HG03521 (cell line): Measurements from ENCODE around the gene COL4A2.

Experiments used
- ATAC-seq: cut with Tn5 transposase; IDR thresholded peaks from one replicate; pipeline ENCODE4 v1.9.1; 2021; ENCODE audit warnings: mild to moderate bottlenecking, moderate library complexity; ENCODE audit not compliant: unreplicated experiment

COL4A2 gene

GRCh38 chr13:110272227-110272626 lies 34.9 kb upstream of the COL4A2 start:
- no peak for ATAC-seq

- no peak for ATAC-seq
Measured at GRCh38 chr13:110272651-110273050, 34.4 kb upstream of the COL4A2 start.

- no peak for ATAC-seq
Measured at GRCh38 chr13:110273254-110273653, 33.8 kb upstream of the COL4A2 start.

GRCh38 chr13:110274687-110275086 lies 32.4 kb upstream of the COL4A2 start:
- no peak for ATAC-seq

GRCh38 chr13:110275931-110276552 lies 31.0 kb upstream of the COL4A2 start:
- ATAC-seq, result no peak

GRCh38 chr13:110276553-110276950 lies 30.5 kb upstream of the COL4A2 start:
- no peak for ATAC-seq

GRCh38 chr13:110277357-110277975 lies 29.6 kb upstream of the COL4A2 start:
- ATAC-seq, result no peak

- no peak for ATAC-seq
Measured at GRCh38 chr13:110278859-110279258, 28.2 kb upstream of the COL4A2 start.

- ATAC-seq, result no peak
Measured at GRCh38 chr13:110279684-110280083, 27.4 kb upstream of the COL4A2 start.

- ATAC-seq, result no peak
Measured at GRCh38 chr13:110280231-110280813, 26.8 kb upstream of the COL4A2 start.

GRCh38 chr13:110280985-110281688 lies 25.9 kb upstream of the COL4A2 start:
- ATAC-seq, result no peak

GRCh38 chr13:110281736-110282135 lies 25.3 kb upstream of the COL4A2 start:
- no peak for ATAC-seq

- ATAC-seq, result no peak
Measured at GRCh38 chr13:110282316-110282841, 24.7 kb upstream of the COL4A2 start.

- no peak for ATAC-seq
Measured at GRCh38 chr13:110283736-110284517, 23.2 kb upstream of the COL4A2 start.

- no peak for ATAC-seq
Measured at GRCh38 chr13:110284779-110285484, 22.2 kb upstream of the COL4A2 start.

- no peak for ATAC-seq
Measured at GRCh38 chr13:110285991-110286832, 20.9 kb upstream of the COL4A2 start.

GRCh38 chr13:110286833-110287819 lies 20.0 kb upstream of the COL4A2 start:
- no peak for ATAC-seq

GRCh38 chr13:110289174-110289573 lies 17.9 kb upstream of the COL4A2 start:
- no peak for ATAC-seq
